Skin of body (tissue), 2 donors: ENCODE measurements around the gene WDR88. TPM values are rescaled to one million over a fixed set of nuclear protein-coding genes. Genes with fewer than 3 reads are reported as not detected.
"Not testable (repeated sequence)": the region's sequence is repeated elsewhere in the genome, so short reads cannot be mapped to it uniquely, and the experiment has no call there.

Experiments used
- DNase-seq: peaks from one replicate; lab custom pipeline; 2025; lab: John Stamatoyannopoulos, UW
- total RNA-seq: library from RNA; depleted of rRNA; stranded (reverse); fragments of >200 nt; gene quantifications from one replicate; pipeline ENCODE4 v1.2.3, GENCODE V29; 2014

Gene WDR88
- total RNA-seq, 1 donor from 2014 or later: 0.10 TPM

DNA sequence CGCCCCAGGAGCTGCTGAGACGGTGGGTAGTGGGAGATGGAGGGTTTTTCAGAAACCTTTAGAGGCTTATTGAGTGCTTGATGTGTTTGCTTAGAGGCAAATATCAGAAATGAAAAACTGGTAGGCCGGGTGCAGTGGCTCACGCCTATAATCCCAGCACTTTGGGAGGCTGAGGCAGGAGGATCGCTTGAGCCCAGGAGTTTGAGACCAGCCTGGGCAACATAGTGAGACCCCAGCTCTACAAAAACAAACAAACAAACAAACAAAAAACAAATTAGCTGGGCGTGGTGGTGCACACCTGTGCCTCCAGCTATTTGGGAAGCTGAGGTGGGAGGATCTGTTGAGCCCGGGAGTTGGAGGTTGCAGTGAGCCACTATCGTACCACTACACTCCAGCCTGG, 5.2 kb upstream of the WDR88 start:
- not testable (repeated sequence) for DNase-seq

DNA sequence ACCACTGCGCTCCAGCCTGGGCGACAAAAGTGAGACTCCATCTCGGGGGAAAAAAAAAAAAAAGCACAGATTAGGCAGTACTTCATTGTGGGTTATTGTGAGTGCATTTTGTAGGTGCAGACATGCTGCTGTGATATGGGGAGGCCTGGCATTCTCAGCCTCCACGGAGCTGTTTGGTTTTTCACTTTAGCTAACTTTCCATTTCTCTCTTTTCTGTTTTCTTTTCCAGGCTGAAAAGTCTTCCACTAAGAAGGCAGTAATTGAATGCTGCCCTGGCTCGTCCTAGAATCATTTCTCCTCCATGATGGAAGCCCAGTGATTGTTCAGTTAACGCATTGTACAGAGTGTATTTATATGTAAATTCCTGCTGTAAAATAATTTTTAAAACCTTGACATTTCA, 2.0 kb upstream of the WDR88 start:
- no peak for DNase-seq

DNA sequence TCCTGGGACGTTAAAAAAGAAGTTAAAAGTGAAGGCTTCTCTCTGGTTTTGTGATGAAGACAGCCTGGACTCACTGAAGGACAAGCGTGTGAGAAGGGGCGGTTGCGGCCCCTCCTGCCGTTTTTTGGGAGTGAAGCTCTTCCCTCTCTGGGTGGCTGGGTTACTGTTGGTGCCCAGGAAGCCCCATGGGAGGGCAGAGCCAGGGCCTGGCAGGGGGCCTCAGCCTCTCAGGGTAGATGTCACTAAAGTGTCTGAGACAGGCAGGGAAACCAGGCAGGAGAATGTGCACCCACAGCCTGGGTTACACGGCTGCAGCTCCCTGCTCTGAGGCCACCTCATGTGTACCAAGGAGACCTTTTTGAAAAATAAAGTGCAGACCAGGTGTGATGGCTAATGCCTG, 1.5 kb upstream of the WDR88 start:
- no peak for DNase-seq

DNA sequence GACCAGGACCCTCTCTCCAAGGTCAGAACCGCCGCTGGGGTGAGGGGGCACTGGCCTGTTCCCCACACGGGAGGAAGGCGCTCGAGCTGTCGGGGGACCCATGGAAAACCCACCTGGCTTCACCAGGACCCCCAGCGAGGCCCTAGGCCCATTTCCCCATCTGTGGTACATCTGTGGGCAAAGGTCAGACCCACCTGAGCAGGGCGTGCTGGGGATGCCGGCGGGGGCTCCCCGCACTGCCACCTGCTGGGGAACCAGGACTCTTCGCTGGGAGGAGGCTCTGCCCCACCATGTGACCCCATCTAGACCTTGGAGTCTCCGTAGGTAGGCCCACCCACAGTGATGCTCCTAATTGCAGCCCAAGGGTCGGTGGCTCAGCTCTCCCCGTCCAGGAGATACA, 511 bp downstream of the WDR88 start:
- DNase-seq: no peak

DNA sequence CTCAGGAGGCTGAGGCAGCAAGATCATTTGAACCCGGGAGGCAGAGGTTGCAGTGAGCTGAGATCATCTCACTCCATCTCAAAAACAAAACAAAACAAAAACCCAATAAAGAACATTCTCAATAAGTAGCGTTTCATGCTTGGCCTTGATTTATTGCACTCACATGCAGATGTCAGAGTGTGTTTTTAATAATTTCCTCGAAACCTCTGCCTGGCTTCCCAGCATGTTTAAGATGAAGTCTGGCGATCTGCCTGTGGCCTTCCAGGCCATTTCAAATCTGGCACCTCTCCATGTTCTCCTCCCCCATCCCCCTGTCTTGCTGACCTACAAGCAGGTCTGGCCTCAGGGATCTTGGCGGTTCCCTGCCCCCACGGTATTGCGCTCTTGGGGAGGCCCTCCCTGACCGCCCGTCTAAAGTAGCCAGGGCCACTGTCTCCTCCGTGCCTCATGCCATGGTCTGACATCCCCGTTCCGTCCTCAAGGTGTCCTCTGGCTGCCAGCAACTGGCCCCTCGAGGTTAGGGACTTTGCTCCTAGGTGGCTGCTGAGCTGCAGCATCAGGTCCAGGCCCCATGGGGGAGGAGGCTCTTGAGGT, 1.6 kb downstream of the WDR88 start:
- DNase-seq: peak; percentile 41

DNA sequence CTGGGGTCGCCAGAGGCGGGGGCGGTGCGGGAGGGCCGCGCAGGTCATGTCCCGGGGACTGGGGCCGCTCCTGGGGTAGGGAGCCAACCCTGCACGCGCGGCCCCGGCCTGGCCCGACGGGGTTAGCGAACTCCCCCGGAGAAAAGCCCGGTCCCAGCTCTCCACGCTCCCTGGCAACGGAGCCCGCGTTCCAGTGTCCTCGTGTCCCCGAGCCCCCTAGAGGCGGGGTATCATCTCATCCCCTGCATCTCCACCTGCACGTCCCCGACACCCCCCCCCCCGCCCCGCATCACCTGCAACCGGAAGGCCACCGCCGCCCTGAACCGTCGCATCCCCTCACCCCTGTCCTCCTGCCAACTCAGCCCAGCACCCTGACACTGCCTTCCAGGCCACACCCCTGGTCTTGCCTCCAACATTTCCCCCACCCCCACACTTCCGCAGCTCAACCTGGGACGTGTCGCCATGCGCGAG, 2.7 kb downstream of the WDR88 start:
- no peak for DNase-seq

DNA sequence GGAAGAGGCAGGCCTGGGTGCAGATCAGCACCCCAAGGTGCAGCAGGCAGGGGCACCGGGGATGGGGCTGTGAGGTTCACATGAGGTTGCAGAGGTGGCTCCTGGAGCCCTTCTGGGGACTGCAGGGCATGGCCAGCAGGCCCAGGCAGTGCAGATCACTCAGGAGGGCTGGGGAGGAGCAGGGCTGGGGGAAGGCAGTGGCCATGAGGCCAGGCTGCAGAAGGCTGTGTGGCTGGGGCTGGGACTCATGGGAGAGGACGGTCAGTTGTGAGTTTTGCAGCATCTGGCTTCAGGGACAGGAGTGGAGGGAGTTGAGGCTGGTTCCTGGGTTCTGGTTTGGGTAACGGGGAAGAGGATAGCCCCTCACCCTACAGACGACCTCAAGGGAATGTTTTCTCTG, 7.3 kb downstream of the WDR88 start:
- DNase-seq: no peak

DNA sequence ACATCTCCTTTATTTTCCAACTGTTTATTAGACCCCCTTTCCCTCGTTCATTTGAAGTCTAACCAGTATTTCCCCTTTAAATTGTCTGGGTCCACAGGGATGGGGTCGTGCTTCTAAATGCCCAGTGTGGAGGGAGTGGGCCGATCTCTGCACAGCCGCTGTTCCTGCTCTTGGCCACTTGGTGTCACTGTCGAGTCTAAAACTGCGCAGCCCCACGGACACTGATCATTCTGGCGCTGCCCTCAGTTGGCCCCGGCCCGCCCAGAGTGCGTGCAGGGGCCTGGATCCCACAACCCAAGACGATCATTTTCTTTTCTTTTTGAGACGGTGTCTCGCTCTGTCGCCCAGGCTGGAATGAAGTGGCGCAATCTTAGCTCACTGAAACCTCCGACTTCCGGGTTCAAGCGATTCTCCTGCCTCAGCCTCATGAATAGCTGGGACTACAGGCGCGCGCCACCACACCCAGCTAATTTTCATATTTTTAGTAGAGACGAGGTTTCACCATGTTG, 12.0 kb downstream of the WDR88 start:
- DNase-seq: peak; percentile 38

DNA sequence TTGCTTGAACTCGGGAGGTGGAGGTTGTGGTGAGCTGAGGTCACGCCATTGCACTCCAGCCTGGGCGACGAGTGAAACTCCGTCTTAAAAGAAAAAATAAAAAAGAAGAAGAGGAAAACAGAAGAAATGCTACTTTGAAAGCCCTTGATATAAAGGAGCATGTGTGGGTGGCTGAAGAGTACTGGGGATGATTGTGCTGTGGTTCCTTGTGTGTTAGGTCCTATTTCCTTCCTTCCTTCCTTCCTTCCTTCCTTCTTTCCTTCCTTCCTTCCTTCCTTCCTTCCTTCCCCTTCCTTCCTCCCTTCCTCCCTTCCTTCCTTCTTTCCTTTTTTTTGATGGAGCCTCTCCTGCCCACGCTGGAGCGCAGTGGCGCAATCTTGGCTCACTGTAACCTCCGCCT, 14.3 kb downstream of the WDR88 start:
- no peak for DNase-seq

DNA sequence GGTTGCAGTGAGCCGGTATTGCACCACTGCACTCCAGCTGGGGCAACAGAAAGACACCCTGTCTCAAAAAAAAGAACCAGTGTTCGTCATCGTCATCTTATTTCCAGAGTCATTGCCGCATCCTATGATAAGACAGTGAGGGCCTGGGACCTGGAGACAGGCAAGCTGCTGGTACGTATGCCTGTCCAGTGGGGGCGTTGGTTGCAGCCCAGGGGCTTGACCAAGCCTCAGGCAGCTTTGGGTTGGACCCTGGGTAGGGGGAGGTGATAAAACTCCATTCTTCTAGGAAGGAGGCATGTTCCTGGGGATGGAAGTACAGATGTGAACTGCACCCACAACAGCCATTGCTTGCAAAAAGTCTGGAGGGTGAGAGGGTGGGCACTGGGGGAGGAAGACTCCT, 15.6 kb downstream of the WDR88 start:
- DNase-seq: no peak

DNA sequence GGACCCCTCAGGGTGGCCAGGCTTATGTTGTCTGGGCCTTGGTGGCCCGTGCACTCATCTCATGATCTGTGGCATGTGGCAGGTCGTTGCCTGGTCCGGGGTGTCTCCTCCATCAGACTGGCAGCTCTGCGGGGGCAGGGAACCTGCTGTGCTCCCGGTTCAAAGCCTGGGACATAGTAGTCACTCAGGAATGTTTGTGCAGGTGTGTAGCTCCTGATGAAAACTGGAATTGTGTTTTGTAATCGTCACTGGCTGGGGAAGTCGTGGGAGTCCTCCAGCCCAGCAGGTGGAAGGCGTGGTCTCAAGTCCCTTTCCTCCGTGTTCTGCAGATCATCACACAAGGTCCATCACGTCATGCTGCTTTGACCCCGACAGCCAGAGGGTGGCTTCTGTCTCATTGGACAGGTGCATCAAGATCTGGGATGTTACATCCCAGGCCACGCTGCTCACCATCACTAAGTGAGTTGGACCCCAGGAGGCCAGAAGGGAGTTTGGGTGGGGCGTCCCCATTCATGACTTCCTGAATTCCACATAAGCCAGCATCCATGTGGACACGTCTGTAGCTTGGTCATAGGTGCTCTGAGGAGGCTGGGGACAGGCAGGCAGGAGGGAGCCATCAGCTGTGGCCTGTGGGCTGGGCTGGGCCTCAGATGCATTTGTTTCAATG, 19.1 kb downstream of the WDR88 start:
- no peak for DNase-seq

DNA sequence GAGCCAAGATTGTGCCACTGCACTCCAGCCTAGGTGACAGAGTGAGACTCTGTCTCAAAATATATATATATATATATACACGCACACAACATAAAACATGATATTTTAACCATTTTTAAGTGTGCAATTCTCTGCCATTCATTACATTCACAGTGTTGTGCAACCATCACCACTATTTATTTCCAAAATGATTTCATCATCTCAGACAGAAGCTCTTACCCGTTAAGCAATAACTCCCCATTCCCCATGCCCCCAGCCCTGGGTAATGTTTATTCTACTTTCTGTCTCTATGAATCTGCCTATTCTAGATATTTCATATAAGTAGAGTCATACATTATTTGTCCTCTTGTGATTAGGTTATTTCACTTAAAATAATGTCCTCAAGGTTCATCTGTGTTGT, 20.3 kb downstream of the WDR88 start:
- no peak for DNase-seq

DNA sequence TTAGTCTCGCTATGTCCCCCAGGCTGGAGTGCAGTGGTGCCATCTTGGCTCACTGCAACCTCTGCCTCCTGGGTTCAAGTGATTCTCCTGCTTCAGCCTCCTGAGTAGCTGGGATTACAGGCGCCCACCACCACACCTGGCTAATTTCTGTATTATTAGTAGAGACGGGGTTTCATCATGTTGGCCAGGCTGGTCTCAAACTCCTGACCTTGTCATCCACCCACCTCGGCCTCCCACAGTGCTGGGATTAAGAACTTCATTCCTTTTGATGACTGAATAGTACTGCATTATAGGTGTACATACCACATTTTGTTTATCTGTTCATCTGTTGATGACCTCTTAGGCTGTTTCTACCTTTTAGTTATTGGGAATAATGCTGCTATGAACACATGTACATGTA, 20.7 kb downstream of the WDR88 start:
- not testable (repeated sequence) for DNase-seq

DNA sequence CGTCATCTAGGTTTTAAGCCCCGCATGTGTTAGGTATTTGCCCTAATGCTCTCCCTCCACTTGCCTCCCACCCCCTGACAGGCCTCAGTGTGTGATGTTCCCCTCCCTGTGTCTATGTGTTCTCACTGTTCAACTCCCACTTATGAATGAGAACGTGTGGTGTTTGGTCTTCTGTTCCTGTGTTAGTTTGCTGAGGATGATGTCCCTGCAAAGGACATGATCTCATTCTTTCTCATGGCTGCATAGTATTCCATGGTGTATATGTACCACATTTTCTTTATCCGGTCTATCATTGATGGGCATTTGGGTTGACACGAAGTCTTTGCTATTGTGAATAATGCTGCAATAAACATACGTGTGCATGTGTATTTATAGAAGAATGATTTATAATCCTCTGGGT, 22.4 kb downstream of the WDR88 start:
- not testable (repeated sequence) for DNase-seq

DNA sequence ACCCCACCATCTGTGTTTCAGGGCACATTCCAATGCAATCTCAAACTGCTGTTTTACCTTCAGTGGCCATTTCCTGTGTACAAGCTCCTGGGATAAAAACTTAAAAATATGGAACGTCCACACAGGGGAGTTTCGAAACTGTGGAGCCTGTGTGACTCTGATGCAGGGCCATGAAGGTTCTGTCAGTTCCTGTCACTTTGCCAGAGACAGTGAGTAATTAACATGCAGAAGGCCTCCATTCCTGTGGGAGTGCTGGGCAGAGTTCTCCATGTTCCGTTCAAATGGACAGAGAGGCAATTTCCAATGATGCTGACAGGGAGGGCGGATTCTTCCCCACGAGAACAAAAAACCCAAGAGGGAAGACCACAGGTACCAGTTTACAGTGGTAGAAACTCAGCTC, 24.4 kb downstream of the WDR88 start:
- DNase-seq: no peak

DNA sequence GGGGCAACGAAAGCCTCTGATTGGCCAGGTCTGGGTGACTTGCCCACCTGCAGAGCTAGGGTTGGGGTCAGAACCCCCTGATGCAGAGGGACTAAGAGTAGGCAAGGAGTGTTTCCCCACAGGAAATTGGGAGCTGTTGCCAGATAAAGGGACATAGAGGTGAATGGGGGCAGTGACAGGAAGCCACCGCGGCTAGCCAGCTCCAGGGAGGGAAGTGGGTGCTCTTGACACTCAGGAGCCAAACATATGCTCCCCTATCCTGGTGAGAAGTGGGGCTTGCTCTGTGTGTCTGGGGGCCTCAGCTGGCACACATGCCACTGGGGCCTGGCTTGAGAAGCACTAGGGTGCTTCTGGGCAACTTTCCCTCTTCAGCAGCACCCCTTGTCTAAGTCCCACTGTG, 26.0 kb downstream of the WDR88 start:
- no peak for DNase-seq

DNA sequence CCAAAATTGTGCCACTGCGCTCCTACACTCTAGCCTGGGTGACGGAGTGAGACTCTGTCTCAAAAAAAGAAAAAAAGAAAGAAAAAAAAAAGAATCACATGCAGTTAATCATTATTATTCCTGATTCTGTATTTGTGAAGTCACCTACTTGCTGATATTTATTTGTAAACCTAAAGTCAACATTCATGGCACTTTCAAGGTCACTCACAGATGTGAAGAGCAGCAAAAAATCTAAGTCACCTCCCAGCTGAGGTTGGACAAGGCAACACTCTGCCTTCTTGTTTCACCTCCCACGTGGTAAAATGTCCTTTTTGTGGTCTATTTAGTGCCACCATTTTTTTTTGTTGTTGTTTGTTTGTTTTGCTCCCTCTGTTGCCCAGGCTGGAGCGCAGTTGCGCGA, 26.5 kb downstream of the WDR88 start:
- DNase-seq: no peak

DNA sequence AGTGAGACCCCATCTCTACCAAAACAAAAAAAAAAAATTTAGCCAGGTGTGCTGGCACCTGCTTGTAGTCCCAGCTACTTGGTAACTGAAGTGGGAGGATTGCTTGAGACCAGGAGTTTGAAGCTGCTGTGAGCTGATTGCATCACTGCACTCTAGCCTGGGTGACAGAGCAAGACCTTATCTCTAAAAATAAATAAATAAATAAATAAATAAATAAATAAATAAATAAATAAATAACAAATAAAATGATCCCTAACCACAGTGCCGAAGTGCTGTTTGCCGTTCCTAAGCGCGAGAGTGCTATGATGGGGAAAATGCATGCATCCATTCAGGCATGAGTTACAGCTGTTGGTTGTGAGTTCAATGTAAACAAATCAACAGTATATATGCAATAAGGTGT, 27.2 kb downstream of the WDR88 start:
- no peak for DNase-seq

DNA sequence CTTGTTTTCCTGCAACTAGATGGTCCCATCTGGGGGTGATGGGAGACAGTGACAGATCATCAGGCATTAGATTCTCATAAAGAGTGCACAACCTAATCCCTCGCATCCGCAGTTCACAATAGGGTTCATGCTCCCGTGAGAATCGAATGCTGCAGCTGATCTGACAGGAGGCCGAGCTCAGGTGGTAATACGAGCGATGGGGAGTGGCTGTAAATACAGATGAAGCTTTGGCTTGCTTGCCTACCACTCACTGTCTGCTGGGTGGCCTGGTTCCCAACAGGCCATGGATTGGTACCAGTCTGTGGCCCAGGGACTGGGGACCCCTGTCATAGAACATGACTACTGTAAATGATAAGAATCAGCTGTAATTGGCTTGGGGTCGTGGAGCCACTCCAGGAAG, 28.0 kb downstream of the WDR88 start:
- DNase-seq: no peak

DNA sequence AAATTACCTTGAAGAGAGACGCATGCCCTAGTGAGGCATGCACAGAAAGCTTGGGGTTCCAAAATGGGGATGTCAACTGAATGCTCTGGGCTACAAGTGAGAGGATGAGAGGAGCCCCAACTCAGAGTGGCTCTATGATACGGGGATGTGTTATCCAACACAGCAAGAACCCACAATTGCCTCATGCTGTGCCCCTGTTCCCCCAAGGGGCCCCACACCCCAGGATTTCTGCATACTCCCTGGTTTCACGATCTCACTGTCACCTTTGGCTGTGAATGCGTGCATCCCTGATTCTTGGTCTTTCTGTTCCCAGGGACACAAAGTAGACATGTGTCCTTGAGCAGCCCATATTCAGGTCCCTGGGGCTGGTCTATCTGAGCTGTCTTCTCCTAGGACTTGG, 29.3 kb downstream of the WDR88 start:
- DNase-seq: no peak

DNA sequence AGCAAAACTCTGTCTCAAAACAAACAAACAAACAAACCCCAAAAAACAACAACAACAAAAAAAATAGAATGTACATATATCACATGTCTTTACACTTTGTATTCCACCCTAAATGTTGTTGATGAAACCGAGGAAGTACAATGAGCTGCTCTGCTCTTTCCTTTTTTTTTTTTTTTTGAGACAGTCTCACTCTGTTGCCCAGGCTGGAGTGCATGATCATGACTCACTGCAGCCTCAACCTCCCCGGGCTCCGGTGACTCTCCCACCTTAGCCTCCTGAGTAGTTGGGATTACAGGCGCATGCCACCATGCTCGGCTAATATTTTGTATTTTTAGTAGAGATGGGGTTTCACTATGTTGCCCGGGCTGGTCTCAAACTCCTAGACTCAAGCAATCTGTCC, 31.6 kb downstream of the WDR88 start:
- DNase-seq: no peak

DNA sequence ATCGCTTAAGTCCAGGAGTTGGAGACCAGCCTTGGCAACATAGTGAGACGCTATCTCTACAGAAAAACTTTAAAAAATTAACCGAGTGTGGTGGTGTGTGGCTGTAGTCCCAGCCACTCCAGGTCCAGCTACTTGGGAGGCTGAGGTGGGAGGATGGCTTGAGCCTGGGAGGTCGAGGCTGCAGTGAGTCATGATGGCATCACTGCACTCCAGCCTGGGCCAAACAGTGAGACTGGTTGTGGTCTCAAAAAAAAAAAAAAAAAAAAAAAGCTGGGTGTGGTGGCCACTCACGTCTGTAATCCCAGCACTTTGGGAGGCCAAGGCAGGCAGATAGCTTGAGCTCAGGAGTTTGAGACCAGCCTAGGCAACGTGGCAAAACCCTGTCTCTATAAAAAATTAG, 34.1 kb downstream of the WDR88 start:
- not testable (repeated sequence) for DNase-seq

DNA sequence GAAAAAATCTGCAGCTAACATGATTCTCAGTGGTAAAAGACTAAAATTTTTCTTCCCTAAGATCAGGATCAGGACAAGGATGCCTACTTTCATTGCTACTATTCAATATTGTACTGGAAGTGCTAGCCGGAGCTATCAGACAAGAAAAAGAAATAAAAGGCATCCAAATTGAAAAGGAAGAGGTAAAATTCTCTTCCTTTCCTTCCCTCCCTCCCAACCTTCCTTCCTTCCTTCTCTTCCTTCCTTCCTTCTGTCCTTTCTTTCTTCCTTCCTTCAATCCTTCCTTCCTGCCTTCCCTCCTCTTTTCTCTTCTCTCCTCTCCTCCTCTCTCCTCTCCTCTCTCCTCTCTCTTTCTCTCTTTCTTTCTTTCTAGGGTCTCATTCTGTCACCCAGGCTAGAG, 35.5 kb downstream of the WDR88 start:
- DNase-seq: no peak
